ENCODE measurements around the gene MAGI2.

MAGI2 gene

GRCh38 chr7:79453558-79454360 is at the start of gene MAGI2:
MAGI2 (minus strand) TSS chr7:79453667; CDS start chr7:79453320, 347 bp downstream.
- DNase-seq, result no peak

- DNase-seq, result no peak
Observed at GRCh38 chr7:79502151-79502550, 48.7 kb upstream of the MAGI2 start.

- no peak for DNase-seq
Observed at GRCh38 chr7:79500759-79501158, 47.3 kb upstream of the MAGI2 start.

- DNase-seq, result no peak
Observed at GRCh38 chr7:79497728-79498127, 44.3 kb upstream of the MAGI2 start.

GRCh38 chr7:79495544-79496272 is 42.2 kb upstream of the MAGI2 start:
- DNase-seq, result no peak

DNA sequence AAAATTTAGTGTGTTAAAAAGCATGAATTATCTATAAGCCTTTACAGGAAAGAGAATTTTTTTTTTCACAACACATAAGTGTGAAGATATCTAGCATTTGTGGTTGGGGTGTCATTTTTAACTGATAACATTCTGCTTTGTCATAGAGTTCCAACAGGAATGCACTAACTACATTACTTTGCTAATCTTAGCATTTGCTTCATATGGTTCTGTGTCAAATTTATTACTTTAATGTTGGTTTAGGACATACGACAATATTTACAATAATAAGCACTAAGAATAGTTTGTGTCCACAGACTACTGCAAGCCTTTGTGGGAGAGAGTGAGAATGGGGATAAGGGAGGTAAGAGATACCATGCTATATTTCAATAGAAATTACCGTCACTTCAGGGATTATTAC is 40.6 kb upstream of the MAGI2 start:
- DNase-seq, result no peak

- DNase-seq, result no peak
Observed at GRCh38 chr7:79489371-79489770, 35.9 kb upstream of the MAGI2 start.

GRCh38 chr7:79478386-79478785 is 24.9 kb upstream of the MAGI2 start:
- DNase-seq, result no peak

DNA sequence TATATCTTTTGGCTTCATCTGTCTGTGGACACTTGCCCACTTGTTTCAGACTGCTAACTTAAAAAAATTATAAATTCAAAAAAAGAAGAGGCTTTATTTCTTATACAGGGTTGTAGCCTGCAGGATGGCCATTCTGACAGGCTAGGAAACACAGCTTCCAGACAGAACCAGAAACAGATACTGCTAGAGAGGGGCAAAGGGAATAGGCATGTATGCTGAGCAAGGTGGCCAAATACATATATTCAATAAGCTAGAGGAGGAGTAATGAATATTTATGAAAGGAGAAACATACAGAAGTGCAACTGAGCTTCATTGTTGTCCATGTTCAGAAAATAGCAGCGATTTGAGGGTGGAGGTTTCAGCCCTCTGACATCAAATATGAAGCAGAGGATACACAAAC is 22.0 kb upstream of the MAGI2 start:
- DNase-seq, result no peak

DNA sequence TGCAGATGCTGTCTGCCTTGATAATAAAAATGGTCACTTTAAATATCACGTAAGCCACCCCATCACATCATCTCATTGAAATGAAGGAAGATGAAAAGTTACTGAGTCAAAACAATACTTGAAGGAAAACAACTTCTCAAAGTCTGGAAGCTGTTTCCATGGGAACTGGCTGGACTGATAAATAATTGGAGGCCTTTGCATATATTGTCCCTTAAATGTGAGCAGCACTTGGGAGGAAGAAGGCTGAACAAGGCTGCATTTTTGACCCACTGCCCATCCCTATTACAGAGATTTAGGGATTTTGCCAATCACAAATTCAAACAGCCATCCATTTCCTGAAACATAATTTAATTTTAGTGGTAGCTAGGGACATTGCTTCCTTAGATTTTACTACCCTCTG is 18.2 kb upstream of the MAGI2 start:
- no peak for DNase-seq

- DNase-seq, result no peak
Observed at GRCh38 chr7:79471283-79471682, 17.8 kb upstream of the MAGI2 start.

DNA sequence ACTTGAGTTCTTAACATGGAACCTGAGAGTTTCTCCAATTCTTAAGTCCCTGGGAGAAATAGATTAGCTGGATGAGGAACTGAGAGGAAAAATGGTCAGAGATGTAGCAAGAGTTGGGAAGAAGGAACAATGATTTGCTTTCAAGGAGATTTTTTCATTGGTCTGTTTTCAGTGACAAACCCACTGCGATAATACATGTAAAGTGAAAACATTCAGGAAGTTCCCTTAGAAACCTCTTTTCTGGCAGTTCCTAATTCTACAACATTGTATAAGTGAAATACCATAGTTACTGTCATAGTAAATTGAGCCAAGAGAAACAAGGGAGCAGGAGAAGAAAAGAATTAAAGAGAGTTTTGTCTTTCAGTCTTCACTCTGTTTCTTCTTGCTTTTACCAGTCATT is 12.1 kb upstream of the MAGI2 start:
- DNase-seq, result no peak

- no peak for DNase-seq
Observed at GRCh38 chr7:79464051-79464450, 10.6 kb upstream of the MAGI2 start.

DNA sequence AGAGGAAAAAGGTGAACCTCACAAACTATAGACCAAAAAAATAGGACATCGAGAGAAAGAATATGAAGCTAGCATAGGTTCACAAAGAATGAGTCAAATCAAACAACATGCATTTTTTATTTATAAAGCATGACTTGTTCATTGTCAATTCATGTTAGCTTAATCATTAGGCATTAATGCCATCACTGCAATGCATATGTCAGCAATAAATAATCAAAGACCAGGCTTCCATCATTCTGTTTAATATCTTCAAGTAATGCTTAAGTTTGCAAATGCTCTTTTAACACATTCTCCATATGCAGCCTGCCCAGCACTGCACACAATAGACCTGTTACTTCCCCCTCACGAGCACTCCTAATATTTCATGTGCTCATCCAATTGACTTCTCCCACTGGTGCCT is 8.9 kb upstream of the MAGI2 start:
- no peak for DNase-seq

DNA sequence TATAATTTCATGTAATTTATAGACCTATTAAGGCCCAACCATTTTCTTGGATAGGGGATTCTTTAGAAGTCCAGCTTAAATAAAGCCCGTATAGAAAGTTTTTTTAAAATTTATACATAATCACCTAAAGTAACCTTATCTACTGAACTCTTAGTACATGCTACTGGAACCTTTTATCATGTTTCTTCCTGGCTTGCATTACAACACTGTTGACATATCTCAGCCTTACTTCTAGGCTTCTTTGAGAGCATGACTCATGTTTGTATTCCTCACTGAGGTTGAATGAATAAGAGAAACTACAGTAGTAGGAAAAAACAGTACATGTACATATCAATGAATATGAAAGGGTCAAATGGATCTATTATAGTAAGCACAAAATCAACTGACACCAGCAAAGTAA is 8.2 kb upstream of the MAGI2 start:
- DNase-seq, result no peak

GRCh38 chr7:79459381-79459780 is 5.9 kb upstream of the MAGI2 start:
- no peak for DNase-seq

- DNase-seq, result no peak
Observed at GRCh38 chr7:79458796-79459195, 5.3 kb upstream of the MAGI2 start.

DNA sequence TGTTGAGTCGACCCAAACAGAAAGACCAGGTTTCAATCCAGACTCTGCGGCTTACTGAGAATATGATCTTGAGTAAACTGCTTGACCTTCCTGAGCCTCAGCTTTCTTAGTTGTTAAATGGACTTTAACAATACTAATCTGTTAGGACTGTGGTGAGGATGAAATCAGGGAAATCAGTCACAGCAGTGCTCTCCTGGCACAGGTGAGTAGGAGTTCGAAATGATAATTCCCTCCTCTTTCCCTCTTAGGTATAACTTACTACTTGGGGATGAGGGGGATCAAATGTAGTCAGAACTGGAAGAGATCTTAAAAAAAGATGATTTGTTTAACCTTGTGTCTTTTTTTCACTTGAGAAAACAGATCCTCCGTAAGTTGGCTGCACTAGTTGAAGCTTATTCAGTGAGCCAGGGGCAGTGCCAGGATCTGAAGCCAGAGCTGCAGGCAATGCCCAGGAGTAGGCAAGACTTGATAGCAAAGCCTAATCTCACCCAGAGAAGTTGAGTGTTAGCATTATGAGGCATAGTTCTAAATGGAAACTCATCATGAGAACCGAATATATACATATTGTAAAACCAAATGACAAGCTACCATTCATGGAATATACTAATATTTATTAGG is 1.8 kb upstream of the MAGI2 start:
- no peak for DNase-seq

DNA sequence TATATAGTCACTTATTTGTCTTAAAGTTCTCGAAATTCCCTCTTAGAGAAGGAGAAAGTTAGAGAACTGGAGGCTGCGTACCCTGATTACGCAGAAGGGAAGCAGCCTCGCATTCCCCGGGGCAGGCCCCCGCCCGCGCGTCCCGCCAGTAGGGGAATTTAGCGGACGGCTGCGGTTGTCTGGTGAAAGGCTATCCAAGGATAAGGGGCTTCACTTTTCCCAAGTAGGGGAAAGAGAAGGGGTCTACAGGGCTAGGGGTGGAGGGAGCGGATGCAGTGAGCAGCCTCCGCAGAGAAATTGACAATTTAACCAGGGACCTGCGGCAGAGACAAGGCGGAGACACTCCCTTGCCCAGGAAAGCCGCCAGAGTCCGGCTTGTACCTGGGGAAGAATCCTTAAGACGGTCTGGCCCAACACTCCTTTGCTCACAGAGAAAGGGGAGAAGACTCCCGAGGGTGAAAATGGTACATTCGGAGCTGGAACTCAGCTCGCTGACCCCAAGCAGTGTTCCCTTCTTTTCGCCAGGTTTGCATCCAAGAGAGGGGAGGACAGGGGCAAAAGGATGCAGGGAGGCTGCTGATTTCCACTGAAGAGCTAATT is 994 bp upstream of the MAGI2 start:
- DNase-seq, result no peak

- no peak for DNase-seq
Observed at GRCh38 chr7:79453266-79453557, 255 bp downstream of the MAGI2 start.

- DNase-seq, result no peak
Observed at GRCh38 chr7:79452495-79453265, 787 bp downstream of the MAGI2 start.

GRCh38 chr7:79452032-79452494 is 1.4 kb downstream of the MAGI2 start:
- peak in 1 of 2 experiments; percentile 27 for DNase-seq

- DNase-seq, result no peak
Observed at GRCh38 chr7:79451580-79451979, 1.9 kb downstream of the MAGI2 start.
